Measurements from ENCODE around the gene NAXD.

GRCh38 chr13:110634558-110634957, 19.2 kb downstream of the NAXD start:
- TF ChIP-seq IKZF2 (IDR thresholded peaks at IDR 0.05) (no peak), ZNF592 (IDR thresholded peaks at IDR 0.05) (no peak), SUZ12 (IDR thresholded peaks at IDR 0.05; ENCODE audit: unreplicated experiment) (no peak), SP1 (IDR thresholded peaks at IDR 0.05; ENCODE audit: low read depth, low read length) (no peak), MYC (IDR thresholded peaks at IDR 0.05; ENCODE audit: insufficient read depth, insufficient read length, insufficient replicate concordance, low read length, severe bottlenecking) (no peak)
